H1 (cell line): ENCODE measurements around the gene CD37. TPM values are rescaled to one million over a fixed set of nuclear protein-coding genes. Genes with fewer than 3 reads are reported as not detected.

Experiments
- CTCF ChIA-PET: fragments of 300-600 bp; sonication (Branson Sonifier 250); formaldehyde crosslinking; loops from one replicate; lab custom pipeline; 2021; ENCODE audit not compliant: partially characterized antibody; lab: Charles Lee
- POLR2A ChIA-PET: fragments of 300-600 bp; sonication (Branson Sonifier 250); formaldehyde crosslinking; loops from one replicate; lab custom pipeline; 2021; ENCODE audit warnings: inconsistent platforms; ENCODE audit not compliant: partially characterized antibody; lab: Charles Lee
- DNase-seq, 2 experiments: peaks; one replicate each; pipeline versions ENCODE4 v3.0.0 to v3.0.0-alpha.2; 2010 to 2022; ENCODE audit warnings: low spot score in 2 of 2, low read depth in 1 of 2, mixed read lengths in 1 of 2
- FAIRE-seq: peaks from 2 replicates; lab custom pipeline; 2011; peaks lifted over from hg19 to GRCh38; lab: Jason Lieb, UNC
- H2AFZ ChIP-seq: 2 replicates; pipeline ENCODE4 v1.8.1; 2012; ENCODE audit warnings: low read length, inconsistent platforms
- H2AK5ac ChIP-seq: 2 replicates; pipeline ENCODE4 v1.6.1; 2013; ENCODE audit warnings: low read depth, low read length
- H2BK120ac ChIP-seq: replicated peaks from 2 replicates; pipeline ENCODE3; 2013; ENCODE audit warnings: low read depth, low read length, inconsistent platforms
- H2BK12ac ChIP-seq: 2 replicates; pipeline ENCODE4 v1.6.1; 2013; ENCODE audit warnings: low read depth, low read length
- H2BK15ac ChIP-seq: 2 replicates; pipeline ENCODE4 v1.6.1; 2013; ENCODE audit warnings: low read length
- H2BK20ac ChIP-seq: 2 replicates; pipeline ENCODE4 v1.6.1; 2013; ENCODE audit warnings: low read length
- H2BK5ac ChIP-seq: 2 replicates; pipeline ENCODE4 v1.6.1; 2013; ENCODE audit warnings: low read depth, low read length
- H3K14ac ChIP-seq: 2 replicates; pipeline ENCODE4 v1.6.1; 2013; ENCODE audit warnings: inconsistent platforms; ENCODE audit not compliant: insufficient read length
- H3K18ac ChIP-seq: 2 replicates; pipeline ENCODE4 v1.6.1; 2013; ENCODE audit warnings: low read length; ENCODE audit errors: extremely low read depth
- H3K23ac ChIP-seq: 2 replicates; pipeline ENCODE4 v1.6.1; 2013; ENCODE audit warnings: inconsistent platforms; ENCODE audit not compliant: insufficient read length
- H3K23me2 ChIP-seq: 2 replicates; pipeline ENCODE4 v1.6.1; 2013; ENCODE audit warnings: low read depth, low read length
- H3K27ac ChIP-seq: 2 replicates; pipeline ENCODE4 v1.6.1; 2011; ENCODE audit warnings: low read depth, low read length, inconsistent platforms
- H3K27me3 ChIP-seq, 4 experiments: replicated peaks in 1 of 4; 1 replicate in 1 of 4; 2 replicates in 3 of 4; pipeline versions ENCODE4 v1.6.1 to v1.8.1; 2011 to 2013; ENCODE audit warnings: low read length in 3 of 4, mild to moderate bottlenecking in 3 of 4, inconsistent platforms in 2 of 4, mixed read lengths in 2 of 4, moderate library complexity in 1 of 4; ENCODE audit not compliant: control insufficient read depth in 3 of 4, insufficient read depth in 3 of 4; ENCODE audit errors: extremely low read depth in 1 of 4
- H3K36me3 ChIP-seq, 4 experiments: 2 replicates each; pipeline versions ENCODE4 v1.6.1 to v1.8.1; 2011 to 2013; ENCODE audit warnings: mild to moderate bottlenecking in 4 of 4, low read length in 3 of 4, moderate library complexity in 2 of 4, control low read depth in 1 of 4, inconsistent platforms in 1 of 4; ENCODE audit not compliant: insufficient read depth in 4 of 4, control insufficient read depth in 2 of 4
- H3K4ac ChIP-seq: replicated peaks from 2 replicates; pipeline ENCODE3; 2013; ENCODE audit warnings: low read length, low read depth, mixed read lengths, inconsistent platforms; ENCODE audit not compliant: insufficient read length
- H3K4me1 ChIP-seq, 4 experiments: replicated peaks in 1 of 4; 1 replicate in 1 of 4; 2 replicates in 3 of 4; pipeline versions ENCODE4 v1.6.1 to v1.8.1; 2011 to 2013; ENCODE audit warnings: low read length in 3 of 4, inconsistent platforms in 2 of 4, mixed read lengths in 1 of 4; ENCODE audit not compliant: insufficient read depth in 4 of 4, control insufficient read depth in 3 of 4
- H3K4me2 ChIP-seq, 2 experiments: 2 replicates each; pipeline versions ENCODE4 v1.6.1 to v1.8.1; 2011 to 2013; ENCODE audit warnings: low read depth in 2 of 2, low read length in 2 of 2, control low read depth in 1 of 2, inconsistent platforms in 1 of 2, mild to moderate bottlenecking in 1 of 2; ENCODE audit not compliant: insufficient read depth in 1 of 2
- H3K4me3 ChIP-seq, 4 experiments: fragments of 200-600, 300-600 bp in 1 of 4; sonication (generic), shearing (Covaris generic), sonication (Bioruptor Twin) in 1 of 4; 2 replicates each; pipeline versions ENCODE4 v1.5.1 to v1.8.1; 2011 to 2016; ENCODE audit warnings: low read length in 4 of 4, low read depth in 3 of 4, control low read depth in 2 of 4, inconsistent platforms in 2 of 4, mild to moderate bottlenecking in 2 of 4, mixed read lengths in 1 of 4, moderate library complexity in 1 of 4; ENCODE audit not compliant: insufficient read depth in 2 of 4; ENCODE audit errors: extremely low read depth in 1 of 4
- H3K56ac ChIP-seq: replicated peaks from 2 replicates; pipeline ENCODE3; 2013; ENCODE audit warnings: low read depth, mild to moderate bottlenecking, mixed read lengths, low read length, inconsistent platforms; ENCODE audit not compliant: insufficient read length
- H3K79me1 ChIP-seq: 2 replicates; pipeline ENCODE4 v1.6.1; 2013; ENCODE audit warnings: low read depth, low read length, control low read depth
- H3K79me2 ChIP-seq, 2 experiments: 2 replicates each; pipeline versions ENCODE4 v1.6.1 to v1.8.1; 2012 to 2013; ENCODE audit warnings: low read length in 2 of 2, mild to moderate bottlenecking in 2 of 2, inconsistent platforms in 1 of 2; ENCODE audit not compliant: insufficient read depth in 2 of 2, control insufficient read depth in 1 of 2
- H3K9ac ChIP-seq, 4 experiments: replicated peaks in 1 of 4; 1 replicate in 1 of 4; 2 replicates in 3 of 4; pipeline versions ENCODE4 v1.6.1 to v1.8.1; 2011 to 2013; ENCODE audit warnings: low read depth in 3 of 4, low read length in 3 of 4, control low read depth in 2 of 4, mild to moderate bottlenecking in 2 of 4, moderate library complexity in 2 of 4, inconsistent platforms in 1 of 4; ENCODE audit errors: extremely low read depth in 1 of 4
- H3K9me3 ChIP-seq, 2 experiments: 2 replicates each; pipeline versions ENCODE4 v1.6.1 to v1.8.1; 2012 to 2013; ENCODE audit warnings: mild to moderate bottlenecking in 2 of 2, moderate library complexity in 2 of 2, control low read depth in 1 of 2, inconsistent platforms in 1 of 2, low read depth in 1 of 2, low read length in 1 of 2, mixed read lengths in 1 of 2; ENCODE audit not compliant: insufficient read depth in 2 of 2
- H4K20me1 ChIP-seq, 2 experiments: replicated peaks in 1 of 2; 2 replicates each; pipeline versions ENCODE3 to v1.8.1; 2011 to 2013; ENCODE audit warnings: inconsistent platforms in 2 of 2, low read length in 2 of 2, mild to moderate bottlenecking in 1 of 2; ENCODE audit not compliant: insufficient read depth in 2 of 2, control insufficient read depth in 1 of 2
- H4K5ac ChIP-seq: 2 replicates; pipeline ENCODE4 v1.6.1; 2013; ENCODE audit warnings: low read length, low read depth, mixed read lengths, inconsistent platforms; ENCODE audit not compliant: insufficient read length
- H4K8ac ChIP-seq: 2 replicates; pipeline ENCODE4 v1.8.0; 2013; ENCODE audit warnings: mild to moderate bottlenecking, moderate library complexity, low read length, inconsistent platforms; ENCODE audit not compliant: insufficient read depth; ENCODE audit errors: extremely low read depth
- H4K91ac ChIP-seq: replicated peaks from 2 replicates; pipeline ENCODE3; 2013; ENCODE audit warnings: low read length, mixed read lengths, inconsistent platforms; ENCODE audit not compliant: insufficient read length
- CHD2 ChIP-seq: IDR thresholded peaks from 2 replicates; pipeline ENCODE4 v1.6.1; 2012; ENCODE audit warnings: low read length, improper control_type of control experiment
- NANOG ChIP-seq: IDR thresholded peaks from 2 replicates; pipeline ENCODE4 v1.6.1; 2011; ENCODE audit warnings: low read length, low read depth, mild to moderate bottlenecking, inconsistent platforms; ENCODE audit not compliant: insufficient read depth, poor library complexity, severe bottlenecking
- POLR2A ChIP-seq, 2 experiments: IDR thresholded peaks; 1 replicate in 1 of 2; 2 replicates in 1 of 2; pipeline ENCODE4 v1.6.1; 2011; ENCODE audit warnings: low read depth in 2 of 2, low read length in 2 of 2, mild to moderate bottlenecking in 2 of 2; ENCODE audit errors: control extremely low read depth in 1 of 2
- POLR2AphosphoS5 ChIP-seq: IDR thresholded peaks from 2 replicates; pipeline ENCODE4 v1.6.1; 2011; ENCODE audit warnings: low read depth, low read length
- SIX5 ChIP-seq: IDR thresholded peaks from 2 replicates; pipeline ENCODE4 v1.6.1; 2011; ENCODE audit warnings: mild to moderate bottlenecking, low read depth, low read length
- WGBS, 2 experiments: shearing (Covaris generic) in 1 of 2; methylation state at CpG; one replicate each; pipeline versions ENCODE4 v1.1.6 to v1.1.7; 2013 to 2015; ENCODE audit warnings: low lambda C conversion rate in 2 of 2, mixed read lengths in 2 of 2, inconsistent platforms in 1 of 2, low coverage in 1 of 2, missing lambda C conversion rate in 1 of 2; ENCODE audit not compliant: insufficient replicate concordance in 2 of 2, insufficient coverage in 1 of 2, insufficient read length in 1 of 2; ENCODE audit errors: extremely low coverage in 1 of 2, missing lambda C conversion rate in 1 of 2; 5-methylcytosine and 5-hydroxymethylcytosine counted together
- polyA plus RNA-seq, 7 experiments: library from polyadenylated mRNA; depleted of rRNA in 3 of 7; stranded (reverse) in 5 of 7; unstranded in 2 of 7; fragments of >200 nt in 5 of 7; fragments of 200-250 nt in 2 of 7; gene quantifications; 1 replicate in 5 of 7; 2 replicates in 1 of 7; 4 replicates in 1 of 7; pipeline versions ENCODE4 v1.2.1 to v1.2.3, GENCODE V29; 2011 to 2013; ENCODE audit warnings: missing spikeins in 2 of 7, mixed read lengths in 2 of 7
- total RNA-seq: library from RNA; stranded (reverse); fragmentation: NEBNext Ultra II Directional; extraction: Animal tissue kit (Norgen Biotek cat#: 25700); gene quantifications from 2 replicates; pipeline ENCODE4 v1.2.1, GENCODE V29; 2021

Gene CD37
- total and polyA plus RNA-seq, 2 of the 8 experiments (the other 6 are each of a cell fraction or from before 2014, with no cell fraction given): not detected

GRCh38 chr19:49338023-49338677, 2.9 kb downstream of the CD37 start:
- H3K9ac ChIP-seq: peak overlapping the region in 2 of 4 experiments; percentile 13 to 28; a peak in 3 of 7 replicates
- POLR2A ChIA-PET: interaction anchor here (0.9 to 6.9 kb wide), 18 partner anchors 8 to 243 kb away, joined by 3 to 63 read pairs (median 4); partner anchors contain the start of genes DKKL1, NOSIP, PRRG2 and TEAD2
- H4K8ac ChIP-seq: no peak overlapping the region; the same call in 1 of the 2 replicates
- H4K20me1 ChIP-seq: peaks cover 9 to 22% of the 10 kb centered on the region in 2 experiments
- H3K27me3 ChIP-seq: peaks cover 0 to 10% (median 3%) of the 10 kb centered on the region in 4 experiments; a peak in 4 of 7 replicates
- H3K4me1 ChIP-seq: peaks cover 0 to 17% (median 10%) of the 10 kb centered on the region in 4 experiments; a peak in 6 of 7 replicates
- H3K4me3 ChIP-seq: peak overlapping the region; percentile 13 to 56 (median 32); a peak in 7 of 8 replicates
- no peak overlapping the region for H3K56ac ChIP-seq
- no peak overlapping the region for H3K23ac ChIP-seq
- no peak overlapping the region for H4K5ac ChIP-seq
- H2BK20ac ChIP-seq: no peak overlapping the region
- H3K23me2 ChIP-seq: peaks cover 13% of the 10 kb centered on the region
- H3K14ac ChIP-seq: no peak overlapping the region
- H2AFZ ChIP-seq: no peak overlapping the region
- no peaks in the 10 kb centered on the region for H3K9me3 ChIP-seq
- TF ChIP-seq SIX5: no peak
- TF ChIP-seq NANOG: no peak
- 0 out of 2 replicates have a peak, but pooled peaks have one; percentile 34 for TF ChIP-seq POLR2AphosphoS5
- peak; percentile 23 to 64; a peak in 2 of 3 replicates for TF ChIP-seq POLR2A (IDR thresholded peaks at IDR 0.05; ENCODE audit: control extremely low read depth in 1 of 2, low read depth in 2 of 2, low read length in 2 of 2)
- TF ChIP-seq CHD2: 0 out of 2 replicates have a peak, but pooled peaks have one; percentile 7
- TF ChIP-seq, all 59 proteins: peak for 3
- FAIRE-seq (no peak), DNase-seq (peak in 1 of 2 experiments; percentile 75)
- H3K79me1 ChIP-seq: no peaks in the 10 kb centered on the region
- WGBS, 2 experiments: 6% methylated on average over 32 of the region's 34 CpGs; no CpG with 5 or more reads in 1 of the 2 experiments
- no peak overlapping the region for H2AK5ac ChIP-seq
- no peaks in the 10 kb centered on the region for H3K79me2 ChIP-seq
- peak overlapping the region; percentile 88 to 99 for H3K4me2 ChIP-seq
- H2BK5ac ChIP-seq: no peak overlapping the region
- CTCF ChIA-PET: interaction anchor here (0.8 to 2.5 kb wide), 7 partner anchors 9 to 165 kb away, joined by 5 to 9 read pairs (median 7); no protein-coding TSS in a partner anchor
- H3K4ac ChIP-seq: no peak overlapping the region
- no peak overlapping the region for H3K27ac ChIP-seq
- peaks cover 16 to 25% (median 21%) of the 10 kb centered on the region in 4 experiments; a peak in 7 of 8 replicates for H3K36me3 ChIP-seq
- H3K18ac ChIP-seq: no peak overlapping the region
- H2BK15ac ChIP-seq: no peak overlapping the region
- H2BK120ac ChIP-seq: no peak overlapping the region
- no peak overlapping the region for H2BK12ac ChIP-seq
- H4K91ac ChIP-seq: no peak overlapping the region
